GM18858 (cell line): Measurements from ENCODE around the gene IFNAR2.
"Not testable (repeated sequence)": the region's sequence is repeated elsewhere in the genome, so short reads cannot be mapped to it uniquely, and the experiment has no call there.

Experiments used
- ATAC-seq: cut with Tn5 transposase; IDR thresholded peaks from one replicate; pipeline ENCODE4 v1.9.1; 2021; ENCODE audit not compliant: unreplicated experiment

The IFNAR2 gene

GRCh38 chr21:33241846-33242245, 12.1 kb downstream of the IFNAR2 start:
- ATAC-seq, result no peak

GRCh38 chr21:33242846-33243245, 13.1 kb downstream of the IFNAR2 start:
- ATAC-seq, result not testable (repeated sequence)

DNA sequence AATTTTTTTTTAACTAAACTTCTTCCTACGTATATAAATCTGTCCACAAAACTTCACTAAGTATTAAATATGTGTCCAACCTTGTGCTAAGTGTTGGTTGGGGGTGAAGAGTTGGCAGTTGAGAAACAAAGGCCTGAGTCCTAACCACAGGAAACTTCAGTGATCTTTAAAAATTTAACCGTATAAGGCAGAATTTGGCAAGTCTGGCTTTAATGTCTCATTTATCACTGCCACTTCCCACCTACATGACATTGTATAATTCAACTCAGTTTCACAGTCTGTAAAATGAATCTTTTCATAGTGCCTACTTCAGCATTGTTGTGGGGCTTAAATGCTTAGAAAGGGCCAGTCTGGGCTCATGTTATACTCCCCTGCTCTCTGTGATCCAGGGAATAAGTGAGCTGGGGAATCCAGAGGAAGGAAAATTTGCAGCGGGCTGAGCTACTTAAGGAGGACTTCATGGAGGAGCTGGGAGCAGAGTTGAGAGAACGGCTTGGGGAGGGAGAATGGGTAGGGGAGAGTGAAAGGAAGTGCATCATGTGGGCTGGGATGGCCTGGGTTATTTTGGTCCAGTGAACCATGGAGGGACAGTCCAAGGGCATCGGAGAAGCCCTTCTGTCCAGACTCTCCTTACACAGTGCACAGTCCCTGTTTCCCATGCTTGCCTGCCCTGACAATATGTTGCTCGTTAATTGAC, 14.5 kb downstream of the IFNAR2 start:
- no peak for ATAC-seq

DNA sequence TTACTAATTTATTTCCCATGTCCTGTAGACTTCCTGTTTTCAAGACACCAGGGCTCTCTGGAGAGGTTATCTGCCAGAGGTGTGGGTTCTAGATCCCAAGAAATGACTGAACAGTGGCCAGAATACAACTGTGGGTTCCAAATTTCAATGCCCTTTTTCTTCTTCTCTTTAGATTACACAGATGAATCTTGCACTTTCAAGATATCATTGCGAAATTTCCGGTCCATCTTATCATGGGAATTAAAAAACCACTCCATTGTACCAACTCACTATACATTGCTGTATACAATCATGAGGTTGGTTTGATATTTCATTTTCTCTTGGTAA, 15.0 kb downstream of the IFNAR2 start:
- no peak for ATAC-seq

DNA sequence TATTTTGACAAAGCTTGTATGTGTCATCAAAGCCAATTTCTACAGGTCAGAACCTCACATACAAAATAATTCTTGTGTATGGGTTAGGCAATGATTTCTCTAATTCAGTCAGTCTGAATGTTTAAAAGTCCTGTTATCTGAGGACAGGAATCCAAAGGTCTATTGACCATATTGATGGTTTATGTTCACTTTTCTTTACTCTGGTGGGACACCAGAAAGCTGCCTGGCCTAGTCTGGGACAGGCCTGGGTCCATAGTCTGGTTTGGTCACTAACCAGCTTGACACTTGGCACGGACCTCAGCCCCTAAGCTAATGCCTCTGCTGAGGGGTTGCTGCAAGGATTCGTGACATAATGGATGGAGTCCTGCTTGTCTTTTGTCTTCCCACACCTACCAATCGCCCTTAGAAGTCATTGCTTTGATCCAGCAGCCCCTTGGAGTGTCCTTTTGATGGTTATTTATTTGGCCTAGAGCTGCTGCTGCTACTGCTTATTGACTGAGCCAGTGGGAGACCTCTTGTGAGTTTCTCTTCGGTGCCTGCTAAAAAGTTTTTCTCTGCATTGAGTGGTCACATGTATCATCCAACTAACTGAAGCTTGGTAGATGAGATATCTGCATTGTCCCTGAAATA, 15.7 kb downstream of the IFNAR2 start:
- ATAC-seq, result no peak

DNA sequence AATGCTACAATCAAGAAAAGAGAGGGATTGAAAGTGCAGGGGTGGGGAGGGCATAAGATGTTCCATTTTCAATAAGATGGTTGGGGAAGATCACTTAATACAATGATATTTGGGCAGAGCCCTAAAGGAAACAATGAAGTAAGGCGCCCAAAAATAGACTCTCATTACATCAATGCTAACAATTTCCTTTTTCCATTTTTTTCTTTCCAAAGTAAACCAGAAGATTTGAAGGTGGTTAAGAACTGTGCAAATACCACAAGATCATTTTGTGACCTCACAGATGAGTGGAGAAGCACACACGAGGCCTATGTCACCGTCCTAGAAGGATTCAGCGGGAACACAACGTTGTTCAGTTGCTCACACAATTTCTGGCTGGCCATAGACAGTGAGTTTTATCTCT, 16.8 kb downstream of the IFNAR2 start:
- ATAC-seq, result no peak

DNA sequence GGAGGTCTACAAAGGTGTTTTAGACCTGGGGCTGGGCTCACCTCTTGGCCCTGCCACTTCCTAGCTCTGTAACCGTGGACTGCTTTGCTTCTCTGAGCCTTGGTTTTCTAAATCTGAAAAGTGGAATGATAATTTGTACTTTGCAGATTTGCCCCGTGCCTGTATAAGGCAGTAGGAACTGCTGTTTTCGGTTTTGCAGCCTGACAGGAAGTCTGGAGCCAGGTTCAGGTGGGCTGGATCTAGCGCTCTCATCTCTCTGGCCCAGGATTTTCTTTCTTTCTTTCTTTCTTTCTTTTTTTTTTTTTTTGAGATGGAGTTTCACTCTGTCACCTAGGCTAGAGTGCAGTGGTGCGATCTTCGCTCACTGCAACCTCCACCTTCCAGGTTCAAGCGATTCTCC, 17.2 kb downstream of the IFNAR2 start:
- no peak for ATAC-seq

- no peak for ATAC-seq
These were observed 17.9 kb downstream of the IFNAR2 start for GRCh38 chr21:33247599-33247998.

- no peak for ATAC-seq
These were observed 19.7 kb downstream of the IFNAR2 start for GRCh38 chr21:33249331-33250002.

- no peak for ATAC-seq
These were observed 21.4 kb downstream of the IFNAR2 start for GRCh38 chr21:33251119-33251518.

DNA sequence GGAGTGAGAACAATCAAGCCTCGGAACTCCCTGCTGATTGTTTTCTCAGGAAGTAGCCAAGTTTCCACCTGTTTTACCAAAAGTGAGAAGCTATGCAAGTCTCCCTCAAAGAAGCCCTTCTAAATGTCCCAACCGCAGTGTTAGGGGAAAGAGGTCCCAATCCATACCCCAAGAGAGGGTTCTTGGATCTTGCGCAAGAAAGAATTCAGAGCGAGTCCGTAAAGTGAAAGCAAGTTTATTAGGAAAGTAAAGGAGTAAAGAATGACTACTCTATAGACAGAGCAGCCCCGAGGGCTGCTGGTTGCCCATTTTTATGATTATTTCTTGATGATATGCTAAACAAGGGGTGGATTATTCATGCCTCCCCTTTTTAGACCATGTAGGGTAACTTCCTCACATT, 23.6 kb downstream of the IFNAR2 start:
- ATAC-seq, result not testable (repeated sequence)

DNA sequence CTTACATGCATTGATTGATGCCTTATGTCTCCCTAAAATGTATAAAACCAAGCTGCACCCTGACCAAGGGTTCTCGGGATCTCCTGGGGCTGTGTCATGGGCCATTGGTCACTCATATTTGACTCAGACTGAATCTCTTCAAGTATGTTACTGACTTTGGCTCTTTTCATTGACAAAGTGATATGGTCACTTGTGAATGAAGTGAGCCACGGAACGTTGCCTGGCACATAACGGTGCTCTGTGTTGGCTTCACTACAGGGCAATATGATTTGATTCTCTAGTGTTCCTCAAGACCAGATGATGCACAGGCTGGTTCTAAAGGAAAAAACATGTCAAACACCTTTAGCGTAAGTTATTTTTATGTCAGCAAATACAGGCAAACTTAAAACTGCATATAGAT, 25.0 kb downstream of the IFNAR2 start:
- no peak for ATAC-seq

- ATAC-seq, result no peak
These were observed 25.7 kb downstream of the IFNAR2 start for GRCh38 chr21:33255404-33255803.

DNA sequence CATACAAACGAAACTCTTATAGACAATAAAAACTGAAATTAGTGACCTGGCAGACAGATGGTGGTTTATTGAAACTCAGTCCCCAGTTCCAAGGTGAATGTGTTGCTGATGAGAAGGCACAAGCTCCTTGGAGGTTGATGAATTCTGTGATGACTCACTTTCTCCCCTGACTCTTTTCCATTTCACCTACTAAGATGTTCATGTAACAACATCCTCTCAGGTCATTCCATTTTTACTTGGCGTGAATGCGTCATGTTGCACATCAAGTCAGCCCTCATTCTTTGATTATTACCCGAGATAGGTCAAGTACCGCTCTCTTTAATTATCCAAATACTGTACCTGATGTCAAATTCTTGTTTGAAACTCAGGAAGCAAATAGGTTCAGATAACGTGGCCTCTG, 26.3 kb downstream of the IFNAR2 start:
- no peak for ATAC-seq

DNA sequence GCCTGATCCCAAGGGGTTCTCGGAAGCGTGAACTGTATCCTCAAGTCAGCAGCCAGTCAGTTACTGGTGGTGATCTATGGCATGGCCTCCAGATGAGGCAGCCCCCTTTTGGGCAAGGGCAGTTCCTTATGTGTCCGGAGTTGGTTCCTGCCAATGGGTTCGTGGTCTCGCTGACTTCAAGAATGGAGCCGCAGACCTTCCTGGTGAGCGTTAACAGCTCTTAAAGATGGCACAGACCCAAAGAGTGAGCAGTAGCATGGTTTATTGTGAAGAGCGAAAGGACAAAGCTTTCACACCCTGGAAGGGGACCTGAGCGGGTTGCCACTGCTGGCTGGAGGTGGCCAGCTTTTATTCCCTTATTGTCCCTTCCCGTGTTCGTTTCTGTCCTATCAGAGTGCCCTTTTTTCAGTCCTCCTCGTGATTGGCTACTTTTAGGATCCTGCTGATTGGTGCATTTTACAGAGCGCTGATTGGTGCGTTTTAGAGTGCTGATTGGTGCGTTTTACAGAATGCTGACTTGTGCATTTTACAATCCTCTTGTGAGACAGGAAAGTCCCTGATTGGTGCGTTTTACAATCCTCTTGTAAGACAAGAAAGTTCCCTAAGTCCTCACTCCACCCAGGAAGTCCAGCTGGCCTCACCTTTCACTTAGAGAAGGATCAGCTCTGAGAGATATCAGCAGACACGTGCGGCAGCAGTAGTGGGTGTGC, 27.5 kb downstream of the IFNAR2 start:
- no peak for ATAC-seq

DNA sequence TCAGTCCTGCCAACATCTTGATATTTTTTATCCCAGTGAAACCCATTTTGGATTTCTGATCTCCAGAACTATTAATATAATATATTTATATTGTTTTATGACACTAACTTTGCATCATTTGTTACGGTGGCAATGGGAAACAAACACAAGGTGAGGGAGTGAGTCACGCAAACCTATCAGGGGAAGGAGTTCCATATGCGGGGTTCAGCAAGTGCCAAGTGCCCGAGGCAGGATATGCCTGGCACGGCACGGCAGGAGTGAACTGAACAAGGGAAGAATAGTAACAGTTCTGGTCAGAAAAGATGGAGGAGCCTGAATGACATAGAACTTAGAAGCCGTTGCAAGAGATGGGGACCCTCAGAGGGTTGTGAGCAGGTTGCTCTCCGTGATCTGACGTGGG, 28.7 kb downstream of the IFNAR2 start:
- ATAC-seq, result no peak

GRCh38 chr21:33259428-33259827, 29.7 kb downstream of the IFNAR2 start:
- no peak for ATAC-seq

GRCh38 chr21:33259995-33260394, 30.3 kb downstream of the IFNAR2 start:
- no peak for ATAC-seq

- no peak for ATAC-seq
These were observed 31.9 kb downstream of the IFNAR2 start for GRCh38 chr21:33261635-33262034.

DNA sequence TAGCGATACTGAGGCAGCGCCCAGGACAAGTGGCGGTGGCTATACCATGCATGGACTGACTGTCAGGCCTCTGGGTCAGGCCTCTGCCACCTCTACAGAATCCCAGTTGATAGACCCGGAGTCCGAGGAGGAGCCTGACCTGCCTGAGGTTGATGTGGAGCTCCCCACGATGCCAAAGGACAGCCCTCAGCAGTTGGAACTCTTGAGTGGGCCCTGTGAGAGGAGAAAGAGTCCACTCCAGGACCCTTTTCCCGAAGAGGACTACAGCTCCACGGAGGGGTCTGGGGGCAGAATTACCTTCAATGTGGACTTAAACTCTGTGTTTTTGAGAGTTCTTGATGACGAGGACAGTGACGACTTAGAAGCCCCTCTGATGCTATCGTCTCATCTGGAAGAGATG, 33.2 kb downstream of the IFNAR2 start:
- ATAC-seq, result no peak

- no peak for ATAC-seq
These were observed 34.8 kb downstream of the IFNAR2 start for GRCh38 chr21:33264561-33264960.

- no peak for ATAC-seq
These were observed 35.9 kb downstream of the IFNAR2 start for GRCh38 chr21:33265664-33266049.
